GM21737 (cell line): ENCODE measurements around the gene ACLY.

Experiments used
- ATAC-seq: cut with Tn5 transposase; IDR thresholded peaks from one replicate; pipeline ENCODE4 v1.9.1; 2021; ENCODE audit warnings: mild to moderate bottlenecking, moderate library complexity; ENCODE audit not compliant: unreplicated experiment

The ACLY gene

GRCh38 chr17:41918314-41919164, at the start of gene ACLY:
ACLY (minus strand) TSS chr17:41918951; CDS start chr17:41913873, 5,078 bp downstream.
- ATAC-seq = peak; percentile 94

- no peak for ATAC-seq
Observed at GRCh38 chr17:41967921-41968578, 49.3 kb upstream of the ACLY start.

GRCh38 chr17:41967141-41967920, 48.6 kb upstream of the ACLY start:
- no peak for ATAC-seq

GRCh38 chr17:41966463-41967140, 47.9 kb upstream of the ACLY start, which contains the start of gene CNP:
CNP (plus strand) TSS chr17:41966795; CDS start chr17:41966885, 90 bp downstream.
- ATAC-seq = peak; percentile 51

- no peak for ATAC-seq
Observed at GRCh38 chr17:41965694-41966462, 47.1 kb upstream of the ACLY start.

- no peak for ATAC-seq
Observed at GRCh38 chr17:41962768-41963434, 44.1 kb upstream of the ACLY start.

GRCh38 chr17:41962111-41962510, 43.4 kb upstream of the ACLY start:
- ATAC-seq = no peak

GRCh38 chr17:41959336-41960095, 40.8 kb upstream of the ACLY start:
- no peak for ATAC-seq

- no peak for ATAC-seq
Observed at GRCh38 chr17:41959030-41959335, 40.2 kb upstream of the ACLY start.

- ATAC-seq = no peak
Observed at GRCh38 chr17:41957869-41958439, 39.2 kb upstream of the ACLY start.

GRCh38 chr17:41957031-41957868, 38.5 kb upstream of the ACLY start:
- ATAC-seq = no peak

GRCh38 chr17:41956522-41956921, 37.8 kb upstream of the ACLY start:
- ATAC-seq = no peak

GRCh38 chr17:41948762-41949460, 30.2 kb upstream of the ACLY start:
- no peak for ATAC-seq

GRCh38 chr17:41944943-41945342, 26.2 kb upstream of the ACLY start:
- ATAC-seq = no peak

GRCh38 chr17:41943492-41943891, 24.7 kb upstream of the ACLY start:
- no peak for ATAC-seq

- no peak for ATAC-seq
Observed at GRCh38 chr17:41942626-41943373, 24.0 kb upstream of the ACLY start.
